MCF 10A (cell line): Measurements from ENCODE around the gene RPL27. TPM values are rescaled to one million over a fixed set of nuclear protein-coding genes. Genes with fewer than 3 reads are reported as not detected.

Experiments used
- BruUV-seq: library from RNA; stranded (reverse); fragments of 400-500 nt; replicated peaks from 2 replicates; lab custom pipeline; 2021; lab: Mats Ljungman, UMichigan
- CTCF ChIA-PET: fragments of 300-600 bp; sonication (Branson Sonifier 250); formaldehyde crosslinking; extraction: SDS; loops from one replicate; lab custom pipeline; 2021; ENCODE audit warnings: antibody characterized with exemption, inconsistent platforms; lab: Yijun Ruan, JAX
- POLR2A ChIA-PET: fragments of 300-600, 350-650 bp; sonication (Branson Sonifier 250); formaldehyde crosslinking; extraction: SDS; loops from one replicate; lab custom pipeline; 2020; ENCODE audit warnings: antibody characterized with exemption, inconsistent platforms; lab: Yijun Ruan, JAX
- DNase-seq: peaks from one replicate; pipeline ENCODE4 v3.0.0-alpha.2; 2018; ENCODE audit not compliant: unreplicated experiment
- H3K27ac Mint-ChIP-seq: one replicate; pipeline ENCODE4 v1.8.0; 2022; ENCODE audit warnings: mild to moderate bottlenecking, low read depth, mixed read lengths; ENCODE audit not compliant: unreplicated experiment
- H3K27me3 Mint-ChIP-seq: one replicate; pipeline ENCODE4 v1.8.0; 2022; ENCODE audit warnings: mixed read lengths; ENCODE audit not compliant: insufficient read depth, unreplicated experiment
- H3K36me3 Mint-ChIP-seq: one replicate; pipeline ENCODE4 v1.8.0; 2022; ENCODE audit warnings: mild to moderate bottlenecking, moderate library complexity, mixed read lengths; ENCODE audit not compliant: insufficient read depth, unreplicated experiment
- H3K4me1 Mint-ChIP-seq: one replicate; pipeline ENCODE4 v1.8.0; 2022; ENCODE audit warnings: mixed read lengths; ENCODE audit not compliant: insufficient read depth, unreplicated experiment
- H3K4me3 Mint-ChIP-seq: one replicate; pipeline ENCODE4 v1.8.0; 2022; ENCODE audit warnings: mild to moderate bottlenecking, moderate library complexity, mixed read lengths; ENCODE audit not compliant: unreplicated experiment
- H3K9me3 Mint-ChIP-seq: one replicate; pipeline ENCODE4 v1.8.0; 2022; ENCODE audit warnings: mixed read lengths; ENCODE audit not compliant: unreplicated experiment
- CTCF ChIP-seq: fragments of 200-600 bp; IDR thresholded peaks from one replicate; pipeline ENCODE4 v1.8.0; 2022; ENCODE audit warnings: antibody characterized with exemption, mild to moderate bottlenecking; ENCODE audit not compliant: unreplicated experiment
- intact Hi-C: fragments of 100-400 bp; cut with micrococcal nuclease; formaldehyde crosslinking; loops from 2 replicates; pipeline ENCODE4 v1.14.1; 2022
- total RNA-seq: library from RNA; stranded (reverse); gene quantifications from 2 replicates; pipeline ENCODE4 v1.2.3, GENCODE V29; 2022

The RPL27 gene
- total RNA-seq, 1 experiment from 2014 or later: 1,226 TPM

GRCh38 chr17:42980274-42980765 is 17.9 kb upstream of the RPL27 start, which contains the start of gene RUNDC1:
RUNDC1 (plus strand) TSS chr17:42980565; CDS start chr17:42980577, 12 bp downstream.
- Mint-ChIP-seq H3K9me3 (no peaks in the 10 kb centered on the region), H3K27ac (peak within 1 kb of the TSS; percentile 82), H3K4me3 (peak within 1 kb of the TSS; percentile 95), H3K36me3 (peaks cover 40% of the 10 kb centered on the region), H3K27me3 (no peaks in the 10 kb centered on the region), H3K4me1 (peaks cover 12% of the 10 kb centered on the region)
- no peak for TF ChIP-seq CTCF
- ChIA-PET POLR2A (interaction anchor here (0.6 to 4.1 kb wide), 11 partner anchors 11 to 495 kb away, joined by 3 to 46 read pairs (median 4); partner anchors contain the start of genes AARSD1, NBR1, PSME3 and RPL27), CTCF (interaction anchor here (1.0 to 1.1 kb wide), 2 partner anchors 8 to 12 kb away, joined by 3 read pairs; no protein-coding TSS in a partner anchor)
- peak; percentile 86 for DNase-seq
- intact Hi-C loops: no loop called here
- BruUV-seq: no TSS peak

- BruUV-seq: TSS peak; percentile 39
- intact Hi-C loops: no loop called here
Measured at GRCh38 chr17:42980766-42981397, 17.3 kb upstream of the RPL27 start.

GRCh38 chr17:42982266-42982665 is 16.0 kb upstream of the RPL27 start:
- H3K4me3 Mint-ChIP-seq: peak overlapping the region; percentile 95
- ChIA-PET CTCF (no interaction called here), POLR2A (interaction anchor here (0.6 to 4.1 kb wide), 4 partner anchors 16 to 144 kb away, joined by 3 to 46 read pairs (median 8); partner anchors contain the start of genes AARSD1 and RPL27)
- no peaks in the 10 kb centered on the region for H3K27me3 Mint-ChIP-seq
- no peaks in the 10 kb centered on the region for H3K9me3 Mint-ChIP-seq
- TF ChIP-seq CTCF: no peak
- BruUV-seq: no TSS peak
- intact Hi-C loops: no loop called here
- no peak overlapping the region for H3K27ac Mint-ChIP-seq
- peaks cover 56% of the 10 kb centered on the region for H3K36me3 Mint-ChIP-seq
- H3K4me1 Mint-ChIP-seq: peaks cover 12% of the 10 kb centered on the region
- no peak for DNase-seq

More at GRCh38 chr17:42980766-42981397, 17.3 kb upstream of the RPL27 start:
- peak; percentile 50 for DNase-seq
- Mint-ChIP-seq H3K27ac (peak overlapping the region; percentile 82), H3K4me3 (peak overlapping the region; percentile 95), H3K4me1 (peaks cover 12% of the 10 kb centered on the region), H3K9me3 (no peaks in the 10 kb centered on the region), H3K36me3 (peaks cover 45% of the 10 kb centered on the region), H3K27me3 (no peaks in the 10 kb centered on the region)
- TF ChIP-seq CTCF: peak; percentile 36
- ChIA-PET POLR2A (interaction anchor here (0.6 to 4.1 kb wide), 10 partner anchors 10 to 426 kb away, joined by 3 to 46 read pairs (median 4); partner anchors contain the start of genes AARSD1, NBR1, PSME3 and RPL27), CTCF (no interaction called here)

- ChIA-PET POLR2A (interaction anchor here (0.6 to 7.1 kb wide), 3 partner anchors 12 to 413 kb away, joined by 3 to 47 read pairs (median 3); partner anchors contain the start of gene RPL27), CTCF (interaction anchor here (0.6 to 1.6 kb wide), 2 partner anchors 13 to 214 kb away, joined by 3 to 4 read pairs; partner anchors contain the start of gene RPL27)
- Mint-ChIP-seq H3K4me3 (no peak overlapping the region), H3K4me1 (peaks cover 12% of the 10 kb centered on the region), H3K27ac (no peak overlapping the region), H3K9me3 (no peaks in the 10 kb centered on the region), H3K27me3 (no peaks in the 10 kb centered on the region), H3K36me3 (peaks cover 85% of the 10 kb centered on the region)
- DNase-seq: no peak
- intact Hi-C loops: no loop called here
- TF ChIP-seq CTCF: no peak
- no TSS peak for BruUV-seq
Measured at GRCh38 chr17:42985225-42985624, 13.0 kb upstream of the RPL27 start.
